ENCODE measurements around the gene TES. TPM values are rescaled to one million over a fixed set of nuclear protein-coding genes. Genes with fewer than 3 reads are reported as not detected.

The TES gene
- total RNA-seq, 4 donors from 2014 or later = 77.4 to 119 (median 115) TPM

DNA sequence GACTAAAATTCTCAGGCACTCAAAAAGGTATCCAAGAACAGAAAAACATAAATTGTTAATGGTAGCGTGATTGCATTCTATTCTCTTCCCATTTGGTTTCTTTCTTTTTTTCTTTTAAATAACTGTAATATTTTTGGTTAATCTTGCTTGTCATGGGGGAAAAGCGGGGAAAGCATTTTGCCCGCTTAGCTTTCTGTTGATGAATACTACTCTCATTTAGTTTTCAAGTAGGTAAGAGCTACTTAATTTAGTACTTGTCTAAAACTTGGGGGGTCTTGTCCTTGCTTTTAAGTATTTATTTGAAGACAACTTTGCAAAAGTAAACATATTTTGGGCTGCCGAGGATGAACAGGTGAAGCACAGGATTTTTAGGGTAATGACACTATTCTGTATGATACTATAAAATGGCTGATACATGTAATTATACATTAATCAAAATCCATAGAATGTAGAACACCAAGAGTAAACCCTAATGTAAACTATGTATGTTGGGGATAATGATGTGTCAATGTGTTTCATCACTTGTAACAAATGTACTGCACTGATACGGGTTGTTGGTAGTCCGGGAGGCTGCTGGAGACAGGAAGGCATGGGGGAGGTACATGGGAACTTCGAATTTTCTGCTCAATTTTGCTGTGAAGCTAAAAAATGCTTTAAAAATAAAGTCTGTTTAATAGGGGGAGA lies 1.7 kb downstream of the TES start:
- Histone ChIP-seq H3K4me1 (peaks cover 0 to 51% (median 26%) of the 10 kb centered on the region in 4 donors), H3K27me3 (no peaks in the 10 kb centered on the region), H3K36me3 (no peaks in the 10 kb centered on the region), H3K27ac (peak overlapping the region; percentile 94 to 98 (median 96)), H3K9me3 (no peaks in the 10 kb centered on the region), H3K4me3 (peak overlapping the region; percentile 62 to 96 (median 84))
- in situ Hi-C loops (cut with MboI; ENCODE audit: low pct_ligation_motif_present in 1 of 4, low pct_unique_long_range_greater_than_20kb in 1 of 4, low sequenced_read_pairs in 3 of 4) (no loop called here), intact Hi-C loops (cut with DNase I; ENCODE audit: low total_unique reads) (no loop called here)
- TF ChIP-seq POLR2AphosphoS5 (IDR thresholded peaks at IDR 0.05) (peak in 1 of 3 donors; percentile 11), POLR2A (IDR thresholded peaks at IDR 0.05) (no peak)
- TF ChIP-seq, protein P1, sequence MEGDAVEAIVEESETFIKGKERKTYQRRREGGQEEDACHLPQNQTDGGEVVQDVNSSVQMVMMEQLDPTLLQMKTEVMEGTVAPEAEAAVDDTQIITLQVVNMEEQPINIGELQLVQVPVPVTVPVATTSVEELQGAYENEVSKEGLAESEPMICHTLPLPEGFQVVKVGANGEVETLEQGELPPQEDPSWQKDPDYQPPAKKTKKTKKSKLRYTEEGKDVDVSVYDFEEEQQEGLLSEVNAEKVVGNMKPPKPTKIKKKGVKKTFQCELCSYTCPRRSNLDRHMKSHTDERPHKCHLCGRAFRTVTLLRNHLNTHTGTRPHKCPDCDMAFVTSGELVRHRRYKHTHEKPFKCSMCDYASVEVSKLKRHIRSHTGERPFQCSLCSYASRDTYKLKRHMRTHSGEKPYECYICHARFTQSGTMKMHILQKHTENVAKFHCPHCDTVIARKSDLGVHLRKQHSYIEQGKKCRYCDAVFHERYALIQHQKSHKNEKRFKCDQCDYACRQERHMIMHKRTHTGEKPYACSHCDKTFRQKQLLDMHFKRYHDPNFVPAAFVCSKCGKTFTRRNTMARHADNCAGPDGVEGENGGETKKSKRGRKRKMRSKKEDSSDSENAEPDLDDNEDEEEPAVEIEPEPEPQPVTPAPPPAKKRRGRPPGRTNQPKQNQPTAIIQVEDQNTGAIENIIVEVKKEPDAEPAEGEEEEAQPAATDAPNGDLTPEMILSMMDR (IDR thresholded peaks at IDR 0.05) = no peak
- no peak for DNase-seq
- WGBS, 2 donors (ENCODE audit: low coverage in 1 of 2) = 43 to 57% methylated on average over 7 of the region's 7 CpGs

- H3K4me3 ChIP-seq = peak overlapping the region in 3 of 4 donors; percentile 62 to 96 (median 94)
- no peaks in the 10 kb centered on the region for H3K36me3 ChIP-seq
- 53 to 60% methylated on average over 4 of the region's 4 CpGs for WGBS, 2 donors (ENCODE audit: low coverage in 1 of 2)
- TF ChIP-seq, protein P1 (IDR thresholded peaks at IDR 0.05) = no peak
- TF ChIP-seq POLR2AphosphoS5 (IDR thresholded peaks at IDR 0.05) (peak in 2 of 3 donors; percentile 41 to 74), POLR2A (IDR thresholded peaks at IDR 0.05) (no peak), EP300 (IDR thresholded peaks at IDR 0.05; ENCODE audit: low read depth) (no peak)
- H3K27me3 ChIP-seq = no peaks in the 10 kb centered on the region
- no peaks in the 10 kb centered on the region for H3K9me3 ChIP-seq
- H3K27ac ChIP-seq = peak overlapping the region; percentile 94 to 98 (median 96)
- intact Hi-C loops (cut with DNase I; ENCODE audit: low total_unique reads) (no loop called here), in situ Hi-C loops (cut with MboI; ENCODE audit: low pct_ligation_motif_present in 1 of 4, low pct_unique_long_range_greater_than_20kb in 1 of 4, low sequenced_read_pairs in 3 of 4) (no loop called here)
- DNase-seq = no peak
- H3K4me1 ChIP-seq = peaks cover 4 to 59% (median 32%) of the 10 kb centered on the region in 4 donors
These were observed 2.5 kb downstream of the TES start for GRCh38 chr7:116212869-116213268.

GRCh38 chr7:116213361-116214130 lies 3.2 kb downstream of the TES start:
- H3K27ac ChIP-seq = peak overlapping the region; percentile 94 to 98 (median 96)
- intact Hi-C loops (cut with DNase I; ENCODE audit: low total_unique reads) = no loop called here

DNA sequence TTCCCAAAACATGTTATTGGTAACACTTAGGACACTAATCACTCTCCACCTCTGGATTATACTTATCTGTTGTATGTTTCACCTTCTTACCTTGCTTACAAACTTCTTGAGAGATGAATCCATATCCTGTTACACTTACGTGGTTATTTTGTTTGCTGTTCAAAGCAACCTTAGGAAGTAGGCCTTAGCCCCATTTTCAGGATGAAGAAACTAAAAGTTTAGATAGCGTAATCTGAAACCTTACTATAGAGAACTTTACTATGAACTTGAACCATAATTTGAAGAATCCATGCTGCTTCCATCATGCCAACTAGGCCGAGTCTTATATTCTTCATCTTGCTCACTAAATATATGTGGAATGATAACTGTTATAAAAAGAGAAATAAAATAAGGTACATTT lies 4.6 kb downstream of the TES start:
- intact Hi-C loops (cut with DNase I; ENCODE audit: low total_unique reads) (no loop called here), in situ Hi-C loops (cut with MboI; ENCODE audit: low pct_ligation_motif_present in 1 of 4, low pct_unique_long_range_greater_than_20kb in 1 of 4, low sequenced_read_pairs in 3 of 4) (no loop called here)
- 89 to 91% methylated on average over 3 of the region's 3 CpGs for WGBS, 2 donors (ENCODE audit: low coverage in 1 of 2)
- Histone ChIP-seq H3K4me3 (no peak overlapping the region), H3K27me3 (no peaks in the 10 kb centered on the region), H3K27ac (peak overlapping the region; percentile 94 to 98 (median 96)), H3K4me1 (peaks cover 16 to 76% (median 49%) of the 10 kb centered on the region in 4 donors), H3K36me3 (no peaks in the 10 kb centered on the region), H3K9me3 (no peaks in the 10 kb centered on the region)
- TF ChIP-seq EP300 (IDR thresholded peaks at IDR 0.05; ENCODE audit: low read depth) (no peak), POLR2A (IDR thresholded peaks at IDR 0.05) (no peak), POLR2AphosphoS5 (IDR thresholded peaks at IDR 0.05) (no peak)
- TF ChIP-seq, protein P1 (IDR thresholded peaks at IDR 0.05) = no peak
- DNase-seq = no peak

More at GRCh38 chr7:116213361-116214130, 3.2 kb downstream of the TES start:
- Histone ChIP-seq H3K4me1 (peaks cover 11 to 65% (median 38%) of the 10 kb centered on the region in 4 donors), H3K4me3 (peak overlapping the region in 1 of 4 donors; percentile 62), H3K36me3 (no peaks in the 10 kb centered on the region), H3K9me3 (no peaks in the 10 kb centered on the region), H3K27me3 (no peaks in the 10 kb centered on the region)
- in situ Hi-C loops (cut with MboI; ENCODE audit: low pct_ligation_motif_present in 1 of 4, low pct_unique_long_range_greater_than_20kb in 1 of 4, low sequenced_read_pairs in 3 of 4) = no loop called here
- no peak for DNase-seq
- 44 to 59% methylated on average over 4 of the region's 4 CpGs for WGBS, 2 donors (ENCODE audit: low coverage in 1 of 2)
- no peak for TF ChIP-seq POLR2AphosphoS5 (IDR thresholded peaks at IDR 0.05)
- no peak for TF ChIP-seq POLR2A (IDR thresholded peaks at IDR 0.05)
- TF ChIP-seq, protein P1 (IDR thresholded peaks at IDR 0.05) = no peak
- no peak for TF ChIP-seq EP300 (IDR thresholded peaks at IDR 0.05; ENCODE audit: low read depth)

Measured in transverse colon (tissue), 4 donors.